ENCODE results near the gene OLR1.

GRCh38 chr12:10175846-10176636 is 4.1 kb upstream of the OLR1 start:
- TF ChIP-seq POLR2AphosphoS5 (IDR thresholded peaks at IDR 0.05) (no peak), POLR2A (IDR thresholded peaks at IDR 0.05) (no peak), CTCF (IDR thresholded peaks at IDR 0.05) (no peak), EP300 (IDR thresholded peaks at IDR 0.05) (no peak)
